Fibroblast of skin of left biceps (primary cell): ENCODE data around the gene EIF4A3.
"Not testable (repeated sequence)": the region's sequence is repeated elsewhere in the genome, so short reads cannot be mapped to it uniquely, and the experiment has no call there.

ENCODE experiments used
- DNase-seq, 2 experiments: peaks; one replicate each; pipeline ENCODE4 v3.0.0-alpha.2; 2013; ENCODE audit warnings: low read depth in 2 of 2

Gene EIF4A3

GRCh38 chr17:80173126-80173525, 26.2 kb upstream of the EIF4A3 start:
- DNase-seq = no peak

DNA sequence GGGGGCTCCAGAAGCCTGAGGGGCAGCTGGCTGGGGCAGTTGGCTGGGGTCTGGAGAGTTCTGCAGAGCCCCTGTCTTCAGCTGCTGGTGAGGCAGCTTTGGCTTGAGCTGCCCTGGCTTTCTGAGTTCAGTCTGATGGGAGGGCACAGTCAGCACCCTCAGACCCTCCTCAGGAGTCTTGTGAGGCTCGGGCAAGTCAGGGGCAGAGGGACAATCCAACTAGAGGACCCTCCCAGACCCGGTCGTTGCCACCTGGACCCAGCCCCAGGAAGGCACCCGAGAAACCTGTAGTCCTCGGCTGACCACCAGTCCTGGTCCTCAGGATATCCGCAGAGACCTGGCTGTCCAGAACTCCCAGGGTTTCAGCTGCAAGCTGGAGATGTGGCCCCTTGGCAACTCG, 24.8 kb upstream of the EIF4A3 start:
- no peak for DNase-seq

- DNase-seq = no peak
Measured at GRCh38 chr17:80169784-80170500, 23.0 kb upstream of the EIF4A3 start, which contains the start of gene CARD14. Gene CARD14 (plus strand): TSS chr17:80170030. CDS start chr17:80181439, 11,409 bp downstream.

GRCh38 chr17:80169107-80169506, 22.2 kb upstream of the EIF4A3 start:
- no peak for DNase-seq

GRCh38 chr17:80168371-80168770, 21.4 kb upstream of the EIF4A3 start:
- no peak for DNase-seq

DNA sequence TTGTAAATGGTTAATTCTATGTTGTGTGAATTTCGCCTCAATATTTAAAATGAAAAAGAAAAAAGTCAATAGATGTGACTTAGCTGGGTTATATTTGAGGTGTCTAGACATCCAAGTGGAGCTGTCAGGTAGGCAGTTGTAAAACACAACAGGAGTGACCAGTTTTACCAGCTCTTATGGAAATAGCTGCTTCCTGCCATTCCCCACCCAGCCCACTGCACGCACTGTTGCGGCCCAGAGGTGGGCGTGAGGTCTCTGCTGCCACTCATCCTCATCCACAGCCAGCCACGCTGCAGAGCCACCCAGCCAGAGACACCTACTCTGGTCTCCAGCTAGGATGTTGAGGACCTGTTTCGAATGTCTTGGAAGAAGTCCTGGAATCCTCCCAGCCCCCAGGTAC, 19.5 kb upstream of the EIF4A3 start:
- no peak for DNase-seq

GRCh38 chr17:80164185-80164584, 17.3 kb upstream of the EIF4A3 start:
- DNase-seq = no peak

DNA sequence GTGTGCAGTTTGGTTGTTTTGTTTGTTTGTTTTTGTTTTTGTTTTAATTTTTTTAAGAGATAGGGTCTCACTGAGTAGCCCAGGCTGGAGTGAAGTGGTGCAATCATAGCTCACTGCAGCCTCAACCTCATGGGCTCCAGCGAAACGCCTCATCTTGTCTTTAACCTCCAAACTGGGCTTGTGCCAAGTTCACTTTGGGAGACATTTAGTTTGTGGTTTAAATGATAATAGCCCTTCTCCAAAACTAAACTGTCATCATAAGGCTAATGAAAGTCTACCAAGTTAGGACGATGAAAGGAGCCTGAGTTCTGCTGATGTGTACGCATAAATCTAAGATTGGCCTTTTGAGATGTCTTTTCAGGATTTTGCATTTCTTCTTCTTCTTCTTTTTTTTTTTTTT, 16.4 kb upstream of the EIF4A3 start:
- no peak for DNase-seq

DNA sequence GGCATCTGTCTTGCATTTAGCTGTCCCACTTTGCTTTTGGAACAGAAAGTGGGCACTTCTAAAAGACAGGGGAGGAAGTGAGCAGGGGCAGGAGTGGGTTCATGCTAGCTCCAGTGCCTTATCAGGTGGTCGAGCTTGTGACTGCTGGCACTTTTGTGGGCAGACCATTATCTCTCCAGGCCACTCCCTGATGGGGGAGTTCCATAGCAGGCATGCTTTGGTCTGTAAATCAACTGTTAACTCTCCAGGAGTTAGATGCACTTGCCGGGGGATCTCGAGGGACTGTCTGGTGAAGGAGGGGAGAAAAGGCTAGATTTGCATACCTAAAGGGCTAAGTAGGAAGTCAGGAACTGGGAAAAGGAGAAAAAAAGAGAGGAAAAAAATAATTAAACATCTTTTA, 13.6 kb upstream of the EIF4A3 start:
- DNase-seq = no peak

DNA sequence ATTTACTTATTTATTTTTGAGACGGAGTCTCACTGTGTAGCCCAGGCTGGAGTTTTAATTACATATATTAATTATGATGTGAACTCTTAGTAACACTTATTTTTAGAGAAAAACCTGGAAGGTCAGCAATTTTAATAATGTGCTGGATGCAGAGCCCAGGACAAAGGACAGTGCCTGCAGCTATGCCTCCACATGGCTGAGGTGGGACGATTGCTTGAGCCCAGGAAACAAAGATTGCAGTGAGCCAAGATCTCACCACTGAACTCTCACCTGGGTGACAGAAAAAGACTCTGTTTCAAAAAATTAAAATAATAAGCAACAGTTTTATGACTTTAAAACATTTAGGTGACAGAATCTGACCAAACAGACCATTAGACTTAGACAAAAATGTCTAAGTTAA, 11.9 kb upstream of the EIF4A3 start:
- no peak for DNase-seq

GRCh38 chr17:80155600-80155999, 8.7 kb upstream of the EIF4A3 start:
- DNase-seq = not testable (repeated sequence)

- no peak for DNase-seq
Measured at GRCh38 chr17:80154166-80154565, 7.2 kb upstream of the EIF4A3 start.

- DNase-seq = no peak
Measured at GRCh38 chr17:80153004-80153403, 6.1 kb upstream of the EIF4A3 start.

- DNase-seq = no peak
Measured at GRCh38 chr17:80152081-80152702, 5.3 kb upstream of the EIF4A3 start.

- peak in 1 of 2 experiments; percentile 25 for DNase-seq
Measured at GRCh38 chr17:80151333-80151732, 4.4 kb upstream of the EIF4A3 start.

GRCh38 chr17:80146121-80147034, 550 bp downstream of the EIF4A3 start:
- no peak for DNase-seq

- DNase-seq = no peak
Measured at GRCh38 chr17:80145076-80146075, 1.6 kb downstream of the EIF4A3 start.

DNA sequence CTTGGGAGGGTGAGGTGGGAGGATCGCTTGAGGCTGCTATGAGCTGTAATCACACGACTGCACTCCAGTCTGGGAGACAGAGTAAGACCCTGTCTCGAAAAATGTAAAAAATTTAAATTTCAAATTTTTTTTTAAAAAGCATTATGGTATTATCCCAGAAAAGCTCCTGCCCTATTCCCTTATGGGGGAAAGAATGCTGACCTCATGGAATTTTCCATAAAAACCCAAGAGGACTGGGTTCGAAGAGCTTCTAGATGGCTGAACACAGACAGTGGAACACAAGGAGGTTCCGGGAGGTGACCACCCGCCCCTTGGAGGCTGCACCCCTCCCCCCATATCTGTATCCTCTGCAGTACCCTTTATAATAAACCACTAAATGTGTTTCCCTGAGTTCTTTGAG, 4.0 kb downstream of the EIF4A3 start:
- no peak for DNase-seq

- DNase-seq = no peak
Measured at GRCh38 chr17:80141463-80142165, 5.3 kb downstream of the EIF4A3 start.

GRCh38 chr17:80138856-80139426, 8.0 kb downstream of the EIF4A3 start:
- no peak for DNase-seq
